HG02870 (cell line): ENCODE results near the gene TAB3.
"Not testable (repeated sequence)": the region's sequence is repeated elsewhere in the genome, so short reads cannot be mapped to it uniquely, and the experiment has no call there.

Source experiments
- ATAC-seq: cut with Tn5 transposase; IDR thresholded peaks from one replicate; pipeline ENCODE4 v1.9.1; 2021; ENCODE audit warnings: mild to moderate bottlenecking, moderate library complexity; ENCODE audit not compliant: unreplicated experiment

Gene TAB3

DNA sequence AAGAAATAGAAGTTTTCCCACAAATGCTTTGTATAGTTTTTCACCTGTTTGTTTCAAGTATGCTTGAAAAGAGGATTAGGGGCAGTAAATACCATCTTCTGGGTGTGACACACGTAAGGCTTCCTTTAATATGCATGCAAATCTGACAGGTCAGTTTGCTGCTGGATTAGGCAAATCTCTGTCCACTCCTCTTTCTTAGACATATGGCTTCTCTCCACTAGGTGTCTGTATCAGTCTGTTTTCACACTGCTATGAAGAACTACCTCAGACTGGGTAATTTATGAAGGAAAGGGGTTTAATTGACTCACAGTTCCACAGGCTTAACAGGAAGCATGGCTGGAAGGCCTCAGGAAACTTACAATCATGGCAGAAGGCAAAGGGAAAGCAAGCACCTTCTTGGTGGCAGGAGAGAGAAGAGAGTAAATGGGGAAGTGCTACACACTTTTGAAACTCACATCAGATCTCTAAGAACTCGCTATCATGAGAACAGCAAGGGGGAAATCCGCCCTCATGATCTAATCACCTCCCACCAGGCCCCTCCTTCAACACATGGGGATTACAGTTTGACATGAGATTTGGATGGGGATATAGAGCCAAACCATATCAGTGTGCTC is 66.9 kb downstream of the TAB3 start:
- peak; percentile 76 for ATAC-seq

GRCh38 chrX:30821116-30821515 is 67.9 kb downstream of the TAB3 start:
- ATAC-seq: no peak

- no peak for ATAC-seq
Observed at GRCh38 chrX:30819080-30819479, 70.0 kb downstream of the TAB3 start.

GRCh38 chrX:30816079-30816478 is 73.0 kb downstream of the TAB3 start:
- no peak for ATAC-seq

GRCh38 chrX:30814978-30815377 is 74.1 kb downstream of the TAB3 start:
- no peak for ATAC-seq

- ATAC-seq: peak; percentile 98
Observed at GRCh38 chrX:30812326-30812725, 76.7 kb downstream of the TAB3 start.

GRCh38 chrX:30806187-30806728 is 82.8 kb downstream of the TAB3 start:
- no peak for ATAC-seq

DNA sequence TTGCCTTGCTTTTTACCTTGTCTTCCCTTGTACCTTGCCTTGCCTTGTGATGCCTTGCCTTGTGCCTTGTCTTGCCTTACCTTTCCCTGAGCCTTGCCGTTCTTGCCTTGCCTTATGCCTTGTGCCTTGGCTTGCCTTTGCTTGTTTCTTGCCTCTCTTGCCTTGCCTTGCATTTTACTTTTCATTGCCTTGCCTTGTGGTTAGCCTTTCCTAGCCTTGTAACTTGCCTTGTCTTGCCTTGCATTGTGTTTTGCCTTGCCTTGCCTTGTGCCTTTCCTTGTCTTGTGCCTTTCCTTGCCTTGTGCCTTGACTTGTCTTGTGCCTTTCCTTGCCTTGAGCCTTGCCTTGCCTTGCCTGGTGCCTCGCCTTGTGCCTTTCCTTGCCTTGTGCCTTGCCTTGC is 84.6 kb downstream of the TAB3 start:
- ATAC-seq: no peak

- ATAC-seq: no peak
Observed at GRCh38 chrX:30800901-30801300, 88.2 kb downstream of the TAB3 start.

GRCh38 chrX:30799327-30799726 is 89.7 kb downstream of the TAB3 start:
- no peak for ATAC-seq

DNA sequence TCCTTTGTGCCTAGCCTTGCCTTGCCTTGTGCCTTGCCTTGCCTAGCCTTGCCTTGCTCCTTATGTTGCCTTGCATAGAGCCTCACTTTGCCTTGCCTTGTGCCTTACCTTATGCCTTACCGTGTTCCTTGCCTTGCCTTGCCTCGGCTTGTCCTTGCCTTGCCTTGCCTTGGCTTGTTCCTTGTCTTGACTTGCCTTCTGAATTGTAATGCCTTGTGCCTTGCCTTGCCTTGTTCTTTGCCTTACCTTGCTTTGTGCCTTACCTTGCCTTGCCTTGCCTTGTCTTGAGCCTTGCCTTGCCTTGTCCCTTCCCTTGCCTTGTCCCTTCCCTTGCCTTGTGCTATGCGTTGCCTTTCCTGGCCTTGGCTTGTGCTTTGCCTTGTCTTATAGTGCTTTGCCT is 90.2 kb downstream of the TAB3 start:
- no peak for ATAC-seq

- not testable (repeated sequence) for ATAC-seq
Observed at GRCh38 chrX:30797301-30797700, 91.8 kb downstream of the TAB3 start.

DNA sequence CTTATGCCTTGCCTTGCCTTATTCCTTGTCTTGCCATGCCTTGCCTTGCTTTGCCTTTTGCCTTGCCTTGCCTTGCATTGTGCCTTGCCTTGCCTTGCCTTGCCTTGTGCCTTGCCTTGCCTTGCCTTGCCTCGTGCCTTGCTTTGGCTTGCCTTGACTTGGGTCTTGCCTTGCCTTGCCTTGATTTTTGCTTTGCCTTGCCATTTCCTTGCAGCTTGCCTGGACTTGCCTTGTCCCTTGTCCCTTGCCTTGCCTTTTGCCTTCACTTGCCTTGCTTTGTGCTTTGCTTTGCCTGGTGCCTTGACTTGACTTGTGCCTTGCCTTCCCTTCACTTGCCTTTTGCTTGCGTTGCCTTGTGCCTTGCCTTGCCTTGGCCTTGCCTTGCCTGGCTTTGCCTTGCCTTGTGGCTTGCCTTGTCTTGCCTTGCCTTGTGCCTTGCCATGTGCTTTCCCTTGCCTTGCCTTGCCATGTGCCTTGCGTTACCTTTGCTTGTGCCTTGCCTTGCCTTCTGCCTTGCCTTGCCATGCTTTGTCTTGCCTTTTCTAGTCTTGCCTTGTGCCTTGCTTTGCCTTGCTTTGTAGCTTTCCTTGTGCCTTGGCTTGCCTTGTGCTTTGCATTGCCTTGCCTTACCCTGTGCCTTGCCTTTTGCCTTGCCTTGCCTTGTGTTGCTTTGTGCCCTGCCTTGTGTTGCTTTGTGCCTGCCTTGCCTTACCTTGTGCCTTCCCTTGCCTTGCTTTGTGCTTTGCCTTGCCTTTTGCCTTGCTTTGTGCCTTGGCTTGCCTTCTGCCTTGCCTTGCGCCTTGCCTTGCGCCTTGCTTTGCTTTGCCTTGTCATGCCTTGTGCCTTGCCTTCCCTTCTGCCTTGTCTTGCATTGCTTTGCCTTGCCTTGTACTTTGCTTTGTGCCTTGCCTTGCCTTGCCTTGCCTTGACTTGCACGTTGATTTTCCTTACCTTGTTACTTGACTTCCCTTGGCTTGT is 92.8 kb downstream of the TAB3 start:
- ATAC-seq: no peak

GRCh38 chrX:30794497-30794896 is 94.6 kb downstream of the TAB3 start:
- no peak for ATAC-seq

DNA sequence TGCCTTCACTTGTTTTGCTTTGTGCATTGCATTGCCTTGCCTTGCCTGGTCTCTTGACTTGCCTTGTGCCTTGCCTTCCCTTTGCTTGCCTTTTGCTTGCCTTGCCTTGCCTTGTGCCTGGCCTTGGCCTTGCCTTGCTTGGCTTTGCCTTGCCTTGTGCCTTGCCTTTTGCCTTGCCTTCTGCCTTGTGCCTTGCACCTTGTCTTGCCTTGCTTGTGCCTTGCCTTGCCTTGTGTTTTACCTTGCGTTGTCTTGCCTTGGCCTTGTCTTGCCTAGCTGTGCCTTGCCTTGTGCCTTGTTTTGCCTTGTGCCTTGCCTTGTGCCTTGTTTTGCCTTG is 95.3 kb downstream of the TAB3 start:
- no peak for ATAC-seq

DNA sequence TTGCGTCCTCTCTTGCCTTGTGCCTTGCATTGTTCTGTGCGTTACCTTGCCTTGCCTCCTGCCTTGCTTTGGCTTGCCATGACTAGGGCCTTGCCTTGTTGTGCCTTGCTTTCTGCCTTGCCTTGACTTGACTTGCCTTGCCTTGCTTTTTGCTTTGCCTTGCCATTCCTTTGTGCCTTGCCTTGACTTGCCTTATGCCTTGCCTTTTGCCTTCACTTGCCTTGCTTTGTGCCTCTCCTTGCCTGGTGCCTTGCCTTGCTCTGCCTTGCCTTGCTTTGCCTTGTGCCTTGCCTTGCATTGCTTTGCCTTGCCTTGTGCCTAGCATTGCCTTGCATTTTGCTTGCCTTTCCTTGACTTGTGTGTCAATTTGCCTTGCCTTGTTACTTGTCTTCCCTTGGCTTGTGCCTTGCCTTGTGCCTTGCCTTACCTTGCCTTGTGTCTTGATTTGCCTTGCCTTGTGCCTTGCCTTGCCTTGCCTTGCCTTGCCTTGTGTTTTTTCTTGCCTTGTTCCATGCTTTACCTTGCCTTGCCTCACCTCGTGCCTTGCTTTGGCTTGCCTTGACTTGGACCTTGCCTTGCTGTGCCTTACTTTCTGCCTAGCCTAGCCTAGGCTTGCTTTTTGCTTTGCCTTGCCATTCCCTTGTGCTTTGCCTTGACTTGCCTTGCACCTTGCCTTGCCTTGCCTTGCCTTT is 95.8 kb downstream of the TAB3 start:
- ATAC-seq: no peak

- ATAC-seq: no peak
Observed at GRCh38 chrX:30791296-30792278, 97.5 kb downstream of the TAB3 start.

- ATAC-seq: no peak
Observed at GRCh38 chrX:30787012-30787411, 102.0 kb downstream of the TAB3 start.

DNA sequence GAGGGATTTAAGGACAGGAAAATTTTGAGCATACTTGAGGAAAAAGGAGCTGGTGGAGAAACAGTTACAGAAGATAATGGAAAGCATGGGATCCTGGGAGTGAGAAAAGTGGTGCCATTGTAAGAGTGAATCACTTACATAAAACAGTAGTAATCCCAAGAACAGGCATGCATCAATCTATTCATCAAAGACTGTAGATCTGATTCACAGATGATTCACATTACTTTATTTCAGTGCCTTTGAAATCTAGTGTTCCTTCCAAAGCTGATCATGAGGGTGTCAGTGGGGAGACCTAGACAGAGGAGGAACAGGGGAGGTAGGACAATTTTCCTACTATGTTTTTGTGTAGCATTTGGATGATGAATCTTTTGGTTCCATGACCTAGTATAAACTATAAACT is 102.7 kb downstream of the TAB3 start:
- no peak for ATAC-seq

DNA sequence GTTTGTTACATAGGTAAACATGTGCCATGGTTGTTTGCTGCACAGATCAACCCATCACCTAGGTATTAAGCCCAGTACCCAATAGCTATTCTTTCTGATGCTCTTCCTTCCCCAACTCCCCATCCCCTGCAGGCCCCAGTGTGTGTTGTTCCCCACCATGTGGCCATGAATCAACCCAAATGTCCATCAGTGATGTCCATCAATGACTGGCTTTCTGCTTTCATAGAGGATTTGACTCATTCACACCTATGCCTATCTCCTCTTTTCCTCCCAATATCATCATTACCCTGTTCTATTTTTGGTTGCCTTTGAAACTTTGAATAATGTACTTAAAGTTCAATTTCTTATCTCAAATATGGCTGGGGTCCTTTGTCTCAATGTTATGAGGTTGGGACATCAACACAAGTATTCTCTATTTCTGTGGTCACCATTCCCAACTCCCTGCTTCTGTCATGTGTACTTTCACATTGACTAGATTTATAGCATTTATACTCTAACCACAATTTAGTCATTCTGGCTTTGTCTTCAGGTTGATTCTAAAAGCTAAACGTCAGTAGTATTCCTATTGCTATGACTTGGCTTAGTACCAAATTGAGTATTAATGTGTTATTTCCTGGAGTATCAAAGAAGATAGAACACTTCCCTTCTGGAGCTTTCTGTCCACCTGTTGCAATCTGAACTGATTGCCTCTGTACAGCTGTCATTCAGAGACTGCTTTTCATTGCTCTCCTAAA is 107.2 kb downstream of the TAB3 start:
- no peak for ATAC-seq
